ENCODE results near the gene ZNF575.
A peak's percentile ranks its signal among the peaks of the same experiment; 100 is the strongest.

The ZNF575 gene

DNA sequence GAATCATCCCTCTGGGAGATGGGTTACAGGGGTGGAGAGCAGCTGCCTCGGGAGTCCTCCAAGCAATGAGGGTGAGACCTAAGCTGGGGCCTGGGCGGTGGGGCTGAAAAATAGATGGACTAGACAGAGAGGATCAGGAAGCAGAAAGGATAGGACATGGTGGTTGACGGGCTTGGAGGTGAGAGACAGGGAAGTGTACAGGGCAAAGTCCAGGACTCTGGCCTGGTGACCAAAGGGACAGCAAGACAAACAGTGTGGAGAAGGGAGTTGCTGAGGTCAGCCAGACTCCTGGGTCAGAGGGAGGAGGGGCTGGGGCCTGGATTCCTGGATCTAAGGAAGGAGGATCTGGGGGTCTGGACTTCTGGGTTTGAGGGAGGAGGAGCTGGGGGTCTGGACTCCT, 33.9 kb upstream of the ZNF575 start:
- Histone ChIP-seq H3K4me3 (ENCODE audit: low read length) (no peak overlapping the region), H3K79me2 (ENCODE audit: control insufficient read depth, insufficient read depth, low read length) (no peaks in the 10 kb centered on the region), H3K79me1 (ENCODE audit: low read length) (no peaks in the 10 kb centered on the region), H2BK15ac (replicated peaks; ENCODE audit: low read depth) (no peak overlapping the region), H2AK5ac (ENCODE audit: low read length) (no peak overlapping the region), H3K23ac (ENCODE audit: low read length) (no peak overlapping the region), H3K56ac (ENCODE audit: low read length) (no peak overlapping the region), H4K8ac (ENCODE audit: low read depth, low read length) (no peak overlapping the region), H3K27me3 (ENCODE audit: insufficient read depth, low read length, poor library complexity) (peaks cover 4% of the 10 kb centered on the region), H4K5ac (ENCODE audit: low read length) (no peak overlapping the region), H3K18ac (ENCODE audit: low read length) (no peak overlapping the region), H3K9ac (ENCODE audit: low read length) (no peak overlapping the region), H3K27ac (ENCODE audit: low read depth, low read length) (no peak overlapping the region), H2BK5ac (ENCODE audit: low read length) (no peak overlapping the region), H3K36me3 (ENCODE audit: control insufficient read depth, insufficient read depth, low read length) (no peaks in the 10 kb centered on the region), H2BK120ac (ENCODE audit: low read depth, low read length) (no peak overlapping the region), H3K4me1 (ENCODE audit: control insufficient read depth, low read depth, low read length) (peaks cover 2% of the 10 kb centered on the region), H3K4ac (ENCODE audit: low read depth, low read length) (no peak overlapping the region), H3K4me2 (ENCODE audit: low read length) (no peak overlapping the region)
- no CpG with 5 or more reads among the region's 3 CpGs for WGBS (ENCODE audit: extremely low coverage, insufficient coverage, low lambda C conversion rate)
- no peak for DNase-seq

DNA sequence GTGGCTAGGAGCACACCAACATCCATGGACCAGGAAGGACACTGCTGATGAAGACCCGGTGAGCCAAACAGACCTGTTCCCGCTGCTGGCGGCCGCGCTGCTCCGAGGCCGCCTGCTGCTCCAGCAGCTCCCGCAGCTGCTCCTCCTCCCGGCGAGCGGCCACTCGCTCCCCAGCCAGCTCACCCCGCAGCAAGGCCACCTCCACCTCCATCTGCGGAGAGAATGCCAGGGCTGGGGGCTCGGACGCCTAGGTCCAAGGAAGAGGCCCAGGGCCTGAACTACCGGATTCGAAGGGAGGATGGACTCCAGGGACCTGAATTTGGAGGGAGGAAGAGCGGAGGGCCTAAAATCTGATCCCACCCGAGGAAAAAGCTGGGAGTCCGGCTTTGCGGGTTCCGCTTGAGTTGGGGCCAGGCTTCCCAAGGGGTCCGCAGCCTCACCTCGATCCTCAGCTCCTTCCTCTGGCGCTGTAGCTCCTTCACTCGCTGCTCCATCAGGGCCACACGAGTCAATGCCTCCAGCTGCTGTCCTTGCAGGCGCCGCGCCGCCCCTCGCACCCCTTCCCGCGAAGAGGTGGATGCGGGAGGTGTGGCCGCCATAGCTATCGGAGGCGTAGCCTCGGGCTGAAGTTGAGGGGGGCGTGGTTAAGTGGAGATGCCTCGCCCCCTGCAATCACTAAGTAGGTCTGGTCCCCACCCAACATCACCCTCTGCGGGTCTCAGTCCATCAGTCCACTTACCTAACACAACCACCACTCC, 31.1 kb upstream of the ZNF575 start:
- H4K8ac ChIP-seq (ENCODE audit: low read depth, low read length): no peak overlapping the region
- no peak overlapping the region for H2BK120ac ChIP-seq (ENCODE audit: low read depth, low read length)
- H2BK15ac ChIP-seq (replicated peaks; ENCODE audit: low read depth): no peak overlapping the region
- peak overlapping the region; percentile 47 for H3K9ac ChIP-seq (ENCODE audit: low read length)
- no peak overlapping the region for H3K23ac ChIP-seq (ENCODE audit: low read length)
- no CpG with 5 or more reads among the region's 43 CpGs for WGBS (ENCODE audit: extremely low coverage, insufficient coverage, low lambda C conversion rate)
- no peak overlapping the region for H4K5ac ChIP-seq (ENCODE audit: low read length)
- peaks cover 4% of the 10 kb centered on the region for H3K27me3 ChIP-seq (ENCODE audit: insufficient read depth, low read length, poor library complexity)
- no peak overlapping the region for H2BK5ac ChIP-seq (ENCODE audit: low read length)
- no peak overlapping the region for H3K18ac ChIP-seq (ENCODE audit: low read length)
- no peaks in the 10 kb centered on the region for H3K79me2 ChIP-seq (ENCODE audit: control insufficient read depth, insufficient read depth, low read length)
- peak; percentile 73 for DNase-seq
- no peak overlapping the region for H2AK5ac ChIP-seq (ENCODE audit: low read length)
- H3K4ac ChIP-seq (ENCODE audit: low read depth, low read length): no peak overlapping the region
- peak overlapping the region; percentile 58 for H3K56ac ChIP-seq (ENCODE audit: low read length)
- H3K4me1 ChIP-seq (ENCODE audit: control insufficient read depth, low read depth, low read length): peaks cover 2% of the 10 kb centered on the region
- H3K4me2 ChIP-seq (ENCODE audit: low read length): peak overlapping the region; percentile 57
- no peak overlapping the region for H3K27ac ChIP-seq (ENCODE audit: low read depth, low read length)
- no peaks in the 10 kb centered on the region for H3K36me3 ChIP-seq (ENCODE audit: control insufficient read depth, insufficient read depth, low read length)
- peak overlapping the region; percentile 4 for H3K4me3 ChIP-seq (ENCODE audit: low read length)
- no peaks in the 10 kb centered on the region for H3K79me1 ChIP-seq (ENCODE audit: low read length)

DNA sequence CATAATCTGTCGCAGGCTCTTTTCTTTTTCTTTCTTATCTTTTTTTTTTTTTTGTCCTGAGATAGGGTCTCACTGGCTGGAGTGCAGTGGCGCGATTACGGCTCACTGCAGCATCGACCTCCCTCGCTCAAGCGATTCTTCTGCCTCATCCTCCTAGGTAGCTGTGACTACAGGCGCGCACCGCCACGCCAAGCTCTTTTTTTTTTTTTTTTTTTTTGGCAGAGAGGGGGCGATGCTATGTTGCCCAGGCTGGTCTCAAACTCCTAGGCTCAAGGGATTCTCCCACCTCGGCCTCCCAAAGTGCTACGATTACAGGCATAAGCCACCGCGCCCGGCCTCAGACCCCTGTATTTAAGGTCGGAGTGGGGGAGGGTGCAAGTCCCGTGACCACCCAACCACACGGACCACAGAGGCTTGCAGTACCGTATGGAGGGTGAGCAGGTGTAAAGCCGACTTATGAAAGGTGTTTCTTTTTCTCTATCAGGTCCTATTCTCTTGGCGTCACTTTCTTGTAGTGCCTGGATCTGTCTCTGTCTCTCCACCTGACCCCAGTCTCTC, 30.5 kb upstream of the ZNF575 start:
- H3K4me3 ChIP-seq (ENCODE audit: low read length): no peak overlapping the region

DNA sequence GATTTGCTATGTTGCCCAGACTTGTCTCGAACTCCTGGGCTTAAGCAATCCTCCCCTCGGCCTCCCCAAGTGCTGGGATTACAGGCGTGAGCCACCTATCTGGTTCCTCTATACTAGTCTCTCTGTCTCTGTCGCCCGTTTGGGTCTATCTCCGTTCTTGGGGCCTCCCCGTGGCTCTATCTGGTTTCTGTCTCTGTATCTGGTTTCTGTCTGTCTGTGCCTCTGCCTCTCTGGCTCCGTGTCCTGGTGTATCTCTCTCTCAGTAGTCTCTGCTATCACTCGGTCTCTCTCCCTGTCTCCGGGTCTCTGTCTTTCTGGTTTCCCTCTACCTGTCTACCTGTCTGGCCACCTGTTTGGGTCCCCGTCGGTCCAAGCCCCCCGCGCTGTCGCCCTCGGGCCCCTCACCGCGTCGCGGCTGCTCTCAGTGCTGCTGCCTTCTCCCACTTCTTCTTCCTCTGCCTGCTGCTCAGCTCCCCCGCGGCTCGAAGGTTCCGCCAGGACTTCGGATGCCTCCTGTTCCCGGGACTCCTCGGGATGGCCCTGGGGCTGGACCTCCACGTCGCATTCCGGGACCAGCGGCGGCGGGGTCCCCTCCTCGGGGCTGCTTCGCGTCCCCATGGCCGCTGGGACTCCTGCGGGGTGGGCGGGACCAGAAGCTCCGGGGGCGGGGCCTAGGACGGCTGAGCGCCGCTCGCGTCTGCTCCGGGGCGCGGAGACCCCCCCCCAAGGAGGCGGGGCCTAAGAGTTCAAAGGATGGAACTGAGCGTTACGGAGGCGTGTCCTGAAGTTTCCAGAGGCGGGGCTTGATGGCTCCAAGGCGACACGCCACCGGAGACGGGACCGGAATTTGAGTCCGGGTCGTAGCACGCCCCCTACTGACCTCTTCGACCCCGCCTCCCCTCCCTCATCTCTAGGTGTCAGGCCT, 29.2 kb upstream of the ZNF575 start:
- peaks cover 4% of the 10 kb centered on the region for H3K27me3 ChIP-seq (ENCODE audit: insufficient read depth, low read length, poor library complexity)
- peaks cover 2% of the 10 kb centered on the region for H3K4me1 ChIP-seq (ENCODE audit: control insufficient read depth, low read depth, low read length)
- no peak overlapping the region for H3K27ac ChIP-seq (ENCODE audit: low read depth, low read length)
- no peak overlapping the region for H3K18ac ChIP-seq (ENCODE audit: low read length)
- H3K4ac ChIP-seq (ENCODE audit: low read depth, low read length): no peak overlapping the region
- H3K9ac ChIP-seq (ENCODE audit: low read length): peak overlapping the region; percentile 79
- no peaks in the 10 kb centered on the region for H3K79me1 ChIP-seq (ENCODE audit: low read length)
- DNase-seq: peak; percentile 95
- no peak overlapping the region for H2BK5ac ChIP-seq (ENCODE audit: low read length)
- no peak overlapping the region for H4K8ac ChIP-seq (ENCODE audit: low read depth, low read length)
- H4K5ac ChIP-seq (ENCODE audit: low read length): no peak overlapping the region
- H2BK120ac ChIP-seq (ENCODE audit: low read depth, low read length): no peak overlapping the region
- no peaks in the 10 kb centered on the region for H3K79me2 ChIP-seq (ENCODE audit: control insufficient read depth, insufficient read depth, low read length)
- no peak overlapping the region for H3K23ac ChIP-seq (ENCODE audit: low read length)
- peak overlapping the region; percentile 68 for H3K4me3 ChIP-seq (ENCODE audit: low read length)
- H3K56ac ChIP-seq (ENCODE audit: low read length): peak overlapping the region; percentile 91
- H3K4me2 ChIP-seq (ENCODE audit: low read length): peak overlapping the region; percentile 92
- H2BK15ac ChIP-seq (replicated peaks; ENCODE audit: low read depth): no peak overlapping the region
- no peaks in the 10 kb centered on the region for H3K36me3 ChIP-seq (ENCODE audit: control insufficient read depth, insufficient read depth, low read length)
- WGBS (ENCODE audit: extremely low coverage, insufficient coverage, low lambda C conversion rate): no CpG with 5 or more reads among the region's 64 CpGs
- H2AK5ac ChIP-seq (ENCODE audit: low read length): no peak overlapping the region

More for the DNA sequence above, 30.5 kb upstream of the ZNF575 start:
- no peak overlapping the region for H2BK15ac ChIP-seq (replicated peaks; ENCODE audit: low read depth)
- no peak for DNase-seq
- no peak overlapping the region for H2BK5ac ChIP-seq (ENCODE audit: low read length)
- peaks cover 2% of the 10 kb centered on the region for H3K4me1 ChIP-seq (ENCODE audit: control insufficient read depth, low read depth, low read length)
- H3K36me3 ChIP-seq (ENCODE audit: control insufficient read depth, insufficient read depth, low read length): no peaks in the 10 kb centered on the region
- H2BK120ac ChIP-seq (ENCODE audit: low read depth, low read length): no peak overlapping the region
- H3K23ac ChIP-seq (ENCODE audit: low read length): no peak overlapping the region
- H3K4ac ChIP-seq (ENCODE audit: low read depth, low read length): no peak overlapping the region
- H3K4me2 ChIP-seq (ENCODE audit: low read length): no peak overlapping the region
- no peak overlapping the region for H3K18ac ChIP-seq (ENCODE audit: low read length)
- peaks cover 4% of the 10 kb centered on the region for H3K27me3 ChIP-seq (ENCODE audit: insufficient read depth, low read length, poor library complexity)
- no peaks in the 10 kb centered on the region for H3K79me1 ChIP-seq (ENCODE audit: low read length)
- no peak overlapping the region for H3K27ac ChIP-seq (ENCODE audit: low read depth, low read length)
- no peak overlapping the region for H4K5ac ChIP-seq (ENCODE audit: low read length)
- H3K79me2 ChIP-seq (ENCODE audit: control insufficient read depth, insufficient read depth, low read length): no peaks in the 10 kb centered on the region
- no peak overlapping the region for H4K8ac ChIP-seq (ENCODE audit: low read depth, low read length)
- no peak overlapping the region for H2AK5ac ChIP-seq (ENCODE audit: low read length)
- no peak overlapping the region for H3K9ac ChIP-seq (ENCODE audit: low read length)
- WGBS (ENCODE audit: extremely low coverage, insufficient coverage, low lambda C conversion rate): no CpG with 5 or more reads among the region's 23 CpGs
- H3K56ac ChIP-seq (ENCODE audit: low read length): no peak overlapping the region

DNA sequence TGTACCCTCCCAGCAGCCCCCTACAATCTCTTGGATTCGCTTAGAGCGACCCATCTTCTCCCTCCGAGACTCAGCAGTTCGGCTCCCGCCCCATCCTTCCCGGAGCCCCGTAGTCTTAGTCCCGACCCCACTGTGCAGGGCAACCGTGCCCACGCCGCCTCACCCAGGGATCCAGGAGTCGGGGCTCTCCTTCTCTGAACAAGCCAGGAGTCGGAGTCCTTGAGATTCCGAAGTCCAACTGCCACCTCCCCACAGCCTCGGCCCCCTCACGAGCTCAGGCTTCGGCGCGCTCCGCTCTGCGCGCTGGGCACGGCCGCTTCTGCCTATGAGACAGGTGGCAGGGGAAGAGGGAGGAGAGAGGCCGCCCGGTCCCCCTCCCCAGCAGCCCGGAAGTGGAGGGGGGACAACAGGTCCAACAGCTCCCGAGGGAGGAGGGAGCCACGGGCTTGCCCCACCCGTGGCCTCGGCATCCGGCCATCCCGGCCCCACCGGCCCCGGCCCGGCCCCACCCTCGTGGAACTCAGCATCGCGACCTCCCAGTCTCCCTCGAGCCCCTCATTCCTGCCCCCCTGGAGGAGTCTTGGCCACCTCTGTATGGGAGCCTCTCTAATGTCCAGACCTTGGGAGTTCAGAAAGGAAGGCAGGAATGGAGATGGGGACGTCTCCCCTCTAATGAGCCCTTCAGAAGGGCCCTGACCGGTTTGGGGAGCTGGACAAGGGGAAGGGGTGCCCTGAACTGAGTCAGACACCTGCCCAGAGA, 28.4 kb upstream of the ZNF575 start, which contains the start of gene PHLDB3:
Gene PHLDB3 (minus strand): TSS at position 321 of the 760 bp plus-strand sequence. CDS start 628 bp downstream, outside the sequence.
- peak; percentile 36 for DNase-seq
- H3K27ac ChIP-seq (ENCODE audit: low read depth, low read length): no peak within 1 kb of the TSS

More for the DNA sequence above, 28.4 kb upstream of the ZNF575 start, which contains the start of gene PHLDB3:
- H3K79me2 ChIP-seq (ENCODE audit: control insufficient read depth, insufficient read depth, low read length): no peaks in the 10 kb centered on the region
- peak within 1 kb of the TSS; percentile 79 for H3K9ac ChIP-seq (ENCODE audit: low read length)
- H3K56ac ChIP-seq (ENCODE audit: low read length): peak within 1 kb of the TSS; percentile 91
- H3K18ac ChIP-seq (ENCODE audit: low read length): no peak within 1 kb of the TSS
- WGBS (ENCODE audit: extremely low coverage, insufficient coverage, low lambda C conversion rate): no CpG with 5 or more reads among the region's 42 CpGs
- peak within 1 kb of the TSS; percentile 43 for H4K8ac ChIP-seq (ENCODE audit: low read depth, low read length)
- H2BK15ac ChIP-seq (replicated peaks; ENCODE audit: low read depth): no peak within 1 kb of the TSS
- no peak within 1 kb of the TSS for H2BK120ac ChIP-seq (ENCODE audit: low read depth, low read length)
- H3K36me3 ChIP-seq (ENCODE audit: control insufficient read depth, insufficient read depth, low read length): no peaks in the 10 kb centered on the region
- peaks cover 2% of the 10 kb centered on the region for H3K4me1 ChIP-seq (ENCODE audit: control insufficient read depth, low read depth, low read length)
- no peak within 1 kb of the TSS for H3K4ac ChIP-seq (ENCODE audit: low read depth, low read length)
- no peak within 1 kb of the TSS for H2AK5ac ChIP-seq (ENCODE audit: low read length)
- peak within 1 kb of the TSS; percentile 45 for H3K23ac ChIP-seq (ENCODE audit: low read length)
- H3K4me3 ChIP-seq (ENCODE audit: low read length): peak within 1 kb of the TSS; percentile 68
- H3K4me2 ChIP-seq (ENCODE audit: low read length): peak within 1 kb of the TSS; percentile 92
- H2BK5ac ChIP-seq (ENCODE audit: low read length): no peak within 1 kb of the TSS
- no peaks in the 10 kb centered on the region for H3K79me1 ChIP-seq (ENCODE audit: low read length)
- no peak within 1 kb of the TSS for H4K5ac ChIP-seq (ENCODE audit: low read length)
- H3K27me3 ChIP-seq (ENCODE audit: insufficient read depth, low read length, poor library complexity): peaks cover 4% of the 10 kb centered on the region

All from mesendoderm (in vitro differentiated cells).